A549 treated with AZD9567 at 1 μM for 4 hours (cell line): Measurements from ENCODE around the gene NFE2L1. TPM values are rescaled to one million over a fixed set of nuclear protein-coding genes. Genes with fewer than 3 reads are reported as not detected.

ENCODE experiments used
- total RNA-seq: library from RNA; stranded (reverse); fragments of 200-300 nt; extraction: Qiagen RNA extraction; gene quantifications from 5 replicates; pipeline ENCODE4 v1.2.3, GENCODE V29; 2022; ENCODE audit not compliant: insufficient read depth

Gene NFE2L1
- total RNA-seq: 105 to 127 TPM (median 123 TPM) in 5 replicates

GRCh38 chr17:48047741-48048383, at the start of gene NFE2L1:
Gene NFE2L1, plus strand, starts transcription at chr17:48048359. Its CDS starts 2,760 bp downstream, at chr17:48051119.

GRCh38 chr17:48037036-48037837, 10.9 kb upstream of the NFE2L1 start, which contains the start of gene COPZ2:
Gene COPZ2, minus strand, starts transcription at chr17:48037797. Its CDS starts 20 bp downstream, at chr17:48037777.

GRCh38 chr17:48101012-48101720, 53.0 kb downstream of the NFE2L1 start, which contains the start of gene CBX1:
Gene CBX1, minus strand, starts transcription at chr17:48101478. Its CDS starts 24,474 bp downstream, at chr17:48077004.

GRCh38 chr17:48107137-48108055, 59.2 kb downstream of the NFE2L1 start, which contains the start of gene SNX11:
Gene SNX11, plus strand, starts transcription at chr17:48107766. Its CDS starts 4,278 bp downstream, at chr17:48112044.

Other genes with a start within 250 kb of the NFE2L1 start
- gene OSBPL7, start 226.6 kb upstream of the NFE2L1 start, total RNA-seq: 9.7 to 18.4 TPM (median 15.1 TPM) in 5 replicates
- 94.1 to 145 TPM (median 94.9 TPM) in 5 replicates for gene MRPL10, start 216.8 kb upstream of the NFE2L1 start, total RNA-seq
- 2.3 to 6.0 TPM (median 3.0 TPM) in 5 replicates for gene LRRC46, start 216.7 kb upstream of the NFE2L1 start, total RNA-seq
- gene SCRN2, start 207.1 kb upstream of the NFE2L1 start, total RNA-seq: 25.5 to 38.9 TPM (median 36.9 TPM) in 5 replicates
- gene SP6, start 197.2 kb upstream of the NFE2L1 start, total RNA-seq: 1.2 to 4.1 TPM (median 3.7 TPM) in 5 replicates
- 14.3 to 18.4 TPM (median 16.3 TPM) in 5 replicates for gene SP2, start 152.1 kb upstream of the NFE2L1 start, total RNA-seq
- 19.8 to 23.6 TPM (median 21.4 TPM) in 5 replicates for gene PNPO, start 106.8 kb upstream of the NFE2L1 start, total RNA-seq
- gene PRR15L, start 90.5 kb upstream of the NFE2L1 start, total RNA-seq: 1.00 to 1.3 TPM (median 1.2 TPM) in 4 of 5 replicates, not detected in the other
- gene CDK5RAP3, start 77.2 kb upstream of the NFE2L1 start, total RNA-seq: 82.0 to 121 TPM (median 111 TPM) in 5 replicates
- gene COPZ2, start 10.6 kb upstream of the NFE2L1 start, total RNA-seq: 14.1 to 24.4 TPM (median 16.2 TPM) in 5 replicates
- 75.2 to 112 TPM (median 82.7 TPM) in 5 replicates for gene CBX1, start 53.1 kb downstream of the NFE2L1 start, total RNA-seq
- 27.5 to 36.7 TPM (median 28.6 TPM) in 5 replicates for gene SNX11, start 59.4 kb downstream of the NFE2L1 start, total RNA-seq